GM12878 (cell line): ENCODE measurements around the gene CPNE5. TPM values are rescaled to one million over a fixed set of nuclear protein-coding genes. Genes with fewer than 3 reads are reported as not detected.

Experiments
- HCFC1 ChIP-seq: fragments of 150-350 bp; IDR thresholded peaks from 2 replicates; pipeline ENCODE4 v1.6.1; 2014; ENCODE audit warnings: low read length
- HDAC2 ChIP-seq: fragments of 200-600 bp; sonication (generic); IDR thresholded peaks from 2 replicates; pipeline ENCODE4 v1.6.1; 2017
- NBN ChIP-seq: fragments of 450-650 bp; IDR thresholded peaks from 2 replicates; pipeline ENCODE4 v1.6.1; 2016
- SMARCA5 ChIP-seq: fragments of 450-650 bp; IDR thresholded peaks from 2 replicates; pipeline ENCODE4 v1.6.1; 2017; ENCODE audit warnings: mild to moderate bottlenecking
- polyA plus RNA-seq, 11 experiments: library from polyadenylated mRNA; depleted of rRNA in 4 of 11; unstranded in 6 of 11; stranded (reverse) in 5 of 11; fragments of >200 nt; fragmentation: Nextera tagmentation in 4 of 11; fragmentation: Illumina TruSeq in 1 of 11; extraction: Ambion mirVana in 4 of 11; extraction: Trizol in 1 of 11; gene quantifications; 1 replicate in 1 of 11; 2 replicates in 10 of 11; pipeline versions ENCODE4 v1.2.1 to v1.2.3, GENCODE V29; 2011 to 2016; ENCODE audit warnings: inconsistent platforms in 2 of 11, missing spikeins in 2 of 11, low read depth in 1 of 11
- total RNA-seq, 4 experiments: library from RNA; depleted of rRNA in 3 of 4; stranded (reverse); fragments of >200 nt in 3 of 4; fragmentation: Illumina TruSeq in 1 of 4; extraction: Trizol in 1 of 4; gene quantifications; 2 replicates each; pipeline versions ENCODE4 v1.2.1 to v1.2.3, GENCODE V29; 2013 to 2021
- TF ChIP-seq, protein P1 (sequence below): fragments of 450-650 bp; IDR thresholded peaks from 2 replicates; pipeline ENCODE4 v1.6.1; 2016; ENCODE audit warnings: mild to moderate bottlenecking
- TF ChIP-seq, protein P2 (sequence below): IDR thresholded peaks from 2 replicates; pipeline ENCODE4 v1.6.1; 2012; ENCODE audit warnings: improper control_type of control experiment, low read depth, low read length; ENCODE audit not compliant: insufficient replicate concordance

Gene CPNE5
- total and polyA plus RNA-seq, 10 of the 15 experiments (the other 5 are each of a cell fraction or from before 2014, with no cell fraction given): 2.4 to 39.1 (median 18.2) TPM

GRCh38 chr6:36749829-36750489, 89.3 kb downstream of the CPNE5 start (continued):
- TF ChIP-seq, protein P1, sequence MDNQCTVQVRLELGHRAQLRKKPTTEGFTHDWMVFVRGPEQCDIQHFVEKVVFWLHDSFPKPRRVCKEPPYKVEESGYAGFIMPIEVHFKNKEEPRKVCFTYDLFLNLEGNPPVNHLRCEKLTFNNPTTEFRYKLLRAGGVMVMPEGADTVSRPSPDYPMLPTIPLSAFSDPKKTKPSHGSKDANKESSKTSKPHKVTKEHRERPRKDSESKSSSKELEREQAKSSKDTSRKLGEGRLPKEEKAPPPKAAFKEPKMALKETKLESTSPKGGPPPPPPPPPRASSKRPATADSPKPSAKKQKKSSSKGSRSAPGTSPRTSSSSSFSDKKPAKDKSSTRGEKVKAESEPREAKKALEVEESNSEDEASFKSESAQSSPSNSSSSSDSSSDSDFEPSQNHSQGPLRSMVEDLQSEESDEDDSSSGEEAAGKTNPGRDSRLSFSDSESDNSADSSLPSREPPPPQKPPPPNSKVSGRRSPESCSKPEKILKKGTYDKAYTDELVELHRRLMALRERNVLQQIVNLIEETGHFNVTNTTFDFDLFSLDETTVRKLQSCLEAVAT: no peak
- no peak for TF ChIP-seq HDAC2
- no peak for TF ChIP-seq HCFC1
- TF ChIP-seq NBN: no peak
- TF ChIP-seq, protein P2, sequence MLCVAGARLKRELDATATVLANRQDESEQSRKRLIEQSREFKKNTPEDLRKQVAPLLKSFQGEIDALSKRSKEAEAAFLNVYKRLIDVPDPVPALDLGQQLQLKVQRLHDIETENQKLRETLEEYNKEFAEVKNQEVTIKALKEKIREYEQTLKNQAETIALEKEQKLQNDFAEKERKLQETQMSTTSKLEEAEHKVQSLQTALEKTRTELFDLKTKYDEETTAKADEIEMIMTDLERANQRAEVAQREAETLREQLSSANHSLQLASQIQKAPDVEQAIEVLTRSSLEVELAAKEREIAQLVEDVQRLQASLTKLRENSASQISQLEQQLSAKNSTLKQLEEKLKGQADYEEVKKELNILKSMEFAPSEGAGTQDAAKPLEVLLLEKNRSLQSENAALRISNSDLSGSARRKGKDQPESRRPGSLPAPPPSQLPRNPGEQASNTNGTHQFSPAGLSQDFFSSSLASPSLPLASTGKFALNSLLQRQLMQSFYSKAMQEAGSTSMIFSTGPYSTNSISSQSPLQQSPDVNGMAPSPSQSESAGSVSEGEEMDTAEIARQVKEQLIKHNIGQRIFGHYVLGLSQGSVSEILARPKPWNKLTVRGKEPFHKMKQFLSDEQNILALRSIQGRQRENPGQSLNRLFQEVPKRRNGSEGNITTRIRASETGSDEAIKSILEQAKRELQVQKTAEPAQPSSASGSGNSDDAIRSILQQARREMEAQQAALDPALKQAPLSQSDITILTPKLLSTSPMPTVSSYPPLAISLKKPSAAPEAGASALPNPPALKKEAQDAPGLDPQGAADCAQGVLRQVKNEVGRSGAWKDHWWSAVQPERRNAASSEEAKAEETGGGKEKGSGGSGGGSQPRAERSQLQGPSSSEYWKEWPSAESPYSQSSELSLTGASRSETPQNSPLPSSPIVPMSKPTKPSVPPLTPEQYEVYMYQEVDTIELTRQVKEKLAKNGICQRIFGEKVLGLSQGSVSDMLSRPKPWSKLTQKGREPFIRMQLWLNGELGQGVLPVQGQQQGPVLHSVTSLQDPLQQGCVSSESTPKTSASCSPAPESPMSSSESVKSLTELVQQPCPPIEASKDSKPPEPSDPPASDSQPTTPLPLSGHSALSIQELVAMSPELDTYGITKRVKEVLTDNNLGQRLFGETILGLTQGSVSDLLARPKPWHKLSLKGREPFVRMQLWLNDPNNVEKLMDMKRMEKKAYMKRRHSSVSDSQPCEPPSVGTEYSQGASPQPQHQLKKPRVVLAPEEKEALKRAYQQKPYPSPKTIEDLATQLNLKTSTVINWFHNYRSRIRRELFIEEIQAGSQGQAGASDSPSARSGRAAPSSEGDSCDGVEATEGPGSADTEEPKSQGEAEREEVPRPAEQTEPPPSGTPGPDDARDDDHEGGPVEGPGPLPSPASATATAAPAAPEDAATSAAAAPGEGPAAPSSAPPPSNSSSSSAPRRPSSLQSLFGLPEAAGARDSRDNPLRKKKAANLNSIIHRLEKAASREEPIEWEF: no peak
- no peak for TF ChIP-seq SMARCA5
